HFFc6 (cell line): Measurements from ENCODE around the gene MOCS3. TPM values are rescaled to one million over a fixed set of nuclear protein-coding genes. Genes with fewer than 3 reads are reported as not detected.

Source experiments
- DNase-seq: peaks from one replicate; pipeline ENCODE4 v3.0.0-alpha.2; 2018
- H3K27ac Mint-ChIP-seq: 2 replicates; pipeline ENCODE4 v1.8.0; 2020; ENCODE audit warnings: mild to moderate bottlenecking, mixed read lengths
- H3K27me3 Mint-ChIP-seq: 2 replicates; pipeline ENCODE4 v1.8.0; 2021; ENCODE audit warnings: mild to moderate bottlenecking, moderate library complexity, mixed read lengths; ENCODE audit not compliant: insufficient read depth
- H3K36me3 Mint-ChIP-seq: 2 replicates; pipeline ENCODE4 v1.8.0; 2021; ENCODE audit warnings: low read depth, mixed read lengths
- H3K4me1 Mint-ChIP-seq: 2 replicates; pipeline ENCODE4 v1.8.0; 2020; ENCODE audit warnings: low read depth, mixed read lengths
- H3K4me3 Mint-ChIP-seq: 2 replicates; pipeline ENCODE4 v1.8.0; 2020; ENCODE audit warnings: mild to moderate bottlenecking, moderate library complexity, mixed read lengths
- H3K9me3 Mint-ChIP-seq: 2 replicates; pipeline ENCODE4 v1.8.0; 2020; ENCODE audit warnings: mild to moderate bottlenecking, mixed read lengths
- total RNA-seq, 6 experiments: library from RNA; stranded (reverse); fragmentation: NEBNext Ultra II Directional; extraction: Animal tissue kit (Norgen Biotek cat#: 25700); gene quantifications; 2 replicates in 1 of 6; 3 replicates in 5 of 6; pipeline ENCODE4 v1.2.3, GENCODE V29; 2021
- TF ChIP-seq, protein P1 (sequence below): fragments of 200-600 bp; sonication (generic); IDR thresholded peaks from 2 replicates; pipeline ENCODE4 v1.5.0; 2021; ENCODE audit warnings: antibody characterized with exemption, mild to moderate bottlenecking

MOCS3 gene
- total RNA-seq, 6 experiments from 2014 or later: 5.0 to 6.1 (median 5.4) TPM

DNA sequence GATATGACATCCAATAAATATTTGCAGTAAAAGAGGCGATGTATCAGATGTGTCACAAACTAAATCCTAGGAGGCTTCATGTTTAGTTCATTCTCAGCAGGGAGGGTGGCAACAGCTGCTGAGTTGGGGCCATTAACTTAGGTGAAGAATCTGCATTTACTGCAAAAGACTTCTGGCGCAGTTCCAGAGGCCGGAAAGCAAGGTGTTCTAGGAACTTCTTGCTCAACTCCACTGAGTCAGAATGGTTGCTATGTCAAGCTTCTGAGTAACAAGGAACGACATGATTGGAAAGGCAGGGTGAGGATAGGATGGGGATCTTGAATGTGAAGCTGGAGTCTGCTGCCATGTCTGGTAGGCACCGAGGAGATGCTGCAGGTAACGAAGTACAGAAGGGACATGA lies 39.1 kb upstream of the MOCS3 start:
- Mint-ChIP-seq H3K4me3 (peak overlapping the region; percentile 31), H3K9me3 (no peaks in the 10 kb centered on the region), H3K27ac (peak overlapping the region; percentile 88), H3K27me3 (peaks cover 2% of the 10 kb centered on the region; the same call in 1 of the 2 replicates), H3K36me3 (peaks cover 27% of the 10 kb centered on the region), H3K4me1 (peaks cover 73% of the 10 kb centered on the region)
- DNase-seq: peak; percentile 73
- TF ChIP-seq, protein P1, sequence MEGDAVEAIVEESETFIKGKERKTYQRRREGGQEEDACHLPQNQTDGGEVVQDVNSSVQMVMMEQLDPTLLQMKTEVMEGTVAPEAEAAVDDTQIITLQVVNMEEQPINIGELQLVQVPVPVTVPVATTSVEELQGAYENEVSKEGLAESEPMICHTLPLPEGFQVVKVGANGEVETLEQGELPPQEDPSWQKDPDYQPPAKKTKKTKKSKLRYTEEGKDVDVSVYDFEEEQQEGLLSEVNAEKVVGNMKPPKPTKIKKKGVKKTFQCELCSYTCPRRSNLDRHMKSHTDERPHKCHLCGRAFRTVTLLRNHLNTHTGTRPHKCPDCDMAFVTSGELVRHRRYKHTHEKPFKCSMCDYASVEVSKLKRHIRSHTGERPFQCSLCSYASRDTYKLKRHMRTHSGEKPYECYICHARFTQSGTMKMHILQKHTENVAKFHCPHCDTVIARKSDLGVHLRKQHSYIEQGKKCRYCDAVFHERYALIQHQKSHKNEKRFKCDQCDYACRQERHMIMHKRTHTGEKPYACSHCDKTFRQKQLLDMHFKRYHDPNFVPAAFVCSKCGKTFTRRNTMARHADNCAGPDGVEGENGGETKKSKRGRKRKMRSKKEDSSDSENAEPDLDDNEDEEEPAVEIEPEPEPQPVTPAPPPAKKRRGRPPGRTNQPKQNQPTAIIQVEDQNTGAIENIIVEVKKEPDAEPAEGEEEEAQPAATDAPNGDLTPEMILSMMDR: no peak

DNA sequence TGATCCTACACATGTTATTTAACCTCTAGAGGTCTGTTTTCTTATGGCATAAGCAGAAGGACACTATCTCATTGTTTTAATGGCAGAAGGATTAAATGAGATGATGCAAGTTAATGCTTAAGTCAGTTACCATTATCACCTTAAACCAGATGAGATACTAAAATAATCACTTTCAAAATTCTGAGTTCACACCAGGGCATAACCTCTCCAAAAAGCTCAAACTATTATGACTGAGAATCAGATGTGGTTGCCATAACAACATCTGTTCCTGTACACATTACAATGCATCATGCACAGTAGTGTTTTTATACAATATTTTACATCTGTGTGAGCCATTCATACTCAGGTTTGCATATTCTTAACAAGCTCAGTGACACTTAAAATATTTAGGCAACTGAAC lies 37.6 kb upstream of the MOCS3 start:
- Mint-ChIP-seq H3K4me1 (peaks cover 72% of the 10 kb centered on the region), H3K27me3 (peaks cover 2% of the 10 kb centered on the region; the same call in 1 of the 2 replicates), H3K27ac (peak overlapping the region; percentile 88), H3K9me3 (no peaks in the 10 kb centered on the region), H3K4me3 (no peak overlapping the region), H3K36me3 (peaks cover 39% of the 10 kb centered on the region)
- TF ChIP-seq, protein P1: no peak
- no peak for DNase-seq

DNA sequence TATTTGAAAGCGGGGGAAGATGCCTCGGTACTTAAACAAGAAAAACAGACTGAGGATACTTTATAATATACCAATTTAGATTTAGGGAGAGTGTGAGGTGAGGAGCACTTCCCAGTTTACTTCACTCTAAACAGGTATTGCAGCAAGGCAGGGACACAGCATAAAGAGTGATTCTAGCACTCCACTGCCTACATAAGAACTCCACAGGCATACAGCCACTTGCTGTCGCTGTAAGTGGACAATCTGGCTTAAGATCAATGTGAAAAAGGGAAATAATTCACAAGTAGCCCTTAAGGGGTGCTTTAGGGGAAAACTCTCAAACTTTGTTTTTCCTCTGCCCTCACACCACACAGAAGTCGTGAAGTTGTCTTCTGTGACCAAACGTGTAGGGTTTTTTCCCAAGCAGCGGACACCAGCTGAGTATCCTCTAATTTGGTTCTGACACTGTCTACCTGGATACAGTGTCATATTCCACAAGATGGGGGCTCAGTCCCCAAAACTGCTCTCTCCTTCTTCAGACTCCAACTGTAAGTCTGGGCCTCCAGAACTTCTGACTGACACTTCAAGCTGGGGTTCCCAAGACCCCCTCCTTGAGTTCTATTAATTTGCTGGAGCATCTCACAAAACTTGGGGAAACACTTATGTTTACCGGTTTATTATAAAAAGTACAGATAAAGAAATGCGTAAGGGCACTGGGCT lies 36.7 kb upstream of the MOCS3 start:
- Mint-ChIP-seq H3K4me1 (peaks cover 68% of the 10 kb centered on the region), H3K27ac (peak overlapping the region; percentile 88)

DNA sequence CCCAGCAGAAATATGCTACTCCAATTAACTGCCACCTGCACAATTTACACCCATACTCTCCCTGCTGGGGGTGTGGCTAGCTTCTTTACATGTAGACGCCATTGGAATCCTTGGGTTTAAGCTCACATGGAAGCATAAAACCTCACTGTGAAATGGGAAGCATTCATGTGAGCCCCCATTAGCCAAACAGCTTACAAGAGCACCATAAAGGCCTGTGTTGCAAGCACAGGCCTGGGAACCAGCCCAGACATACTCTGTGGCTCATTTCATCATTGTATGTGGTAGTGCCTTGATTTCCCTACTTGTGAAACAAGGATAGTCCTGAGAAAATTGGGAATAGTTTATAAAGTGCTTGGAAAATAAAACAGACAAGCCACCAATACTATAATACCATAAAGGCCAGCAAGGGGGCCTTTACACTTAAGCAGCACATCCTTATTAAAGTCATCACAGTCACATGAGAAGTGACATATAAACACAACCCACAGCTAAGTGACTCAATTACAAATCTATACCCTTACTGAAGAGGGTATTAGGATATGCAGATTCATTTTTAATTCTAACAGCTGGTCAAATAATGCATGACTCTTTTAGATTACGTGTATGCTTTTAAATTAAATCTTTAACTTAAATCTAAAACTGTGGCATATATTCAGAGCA lies 34.2 kb upstream of the MOCS3 start:
- Mint-ChIP-seq H3K36me3 (peaks cover 46% of the 10 kb centered on the region), H3K27me3 (no peaks in the 10 kb centered on the region; the same call in 1 of the 2 replicates), H3K4me3 (no peak overlapping the region), H3K27ac (no peak overlapping the region; the same call in 1 of the 2 replicates), H3K4me1 (peaks cover 68% of the 10 kb centered on the region), H3K9me3 (no peaks in the 10 kb centered on the region)
- TF ChIP-seq, protein P1: no peak
- no peak for DNase-seq

More for the DNA sequence above, 36.7 kb upstream of the MOCS3 start:
- no peak for DNase-seq
- Mint-ChIP-seq H3K9me3 (no peaks in the 10 kb centered on the region), H3K36me3 (peaks cover 38% of the 10 kb centered on the region), H3K27me3 (peaks cover 2% of the 10 kb centered on the region; the same call in 1 of the 2 replicates), H3K4me3 (no peak overlapping the region)
- TF ChIP-seq, protein P1: no peak

DNA sequence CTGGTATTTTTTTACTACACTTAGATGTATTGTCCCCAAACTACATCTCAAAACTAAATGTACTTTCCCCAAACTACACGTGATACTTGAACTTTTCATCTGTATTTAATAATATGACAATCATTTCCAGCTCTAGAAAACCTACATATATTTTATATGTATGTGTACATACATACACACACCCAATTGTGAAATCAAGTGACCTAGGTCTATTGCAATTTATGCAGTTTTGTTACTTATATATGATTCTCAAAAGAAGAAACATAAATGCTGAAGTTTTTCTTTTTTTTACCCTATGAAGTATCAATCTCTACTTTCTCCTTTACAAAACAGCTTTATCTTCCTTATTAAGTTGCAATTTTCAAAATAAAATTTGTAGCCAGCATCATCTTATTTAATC lies 32.1 kb upstream of the MOCS3 start:
- no peak overlapping the region for H3K27ac Mint-ChIP-seq
- H3K36me3 Mint-ChIP-seq: peaks cover 49% of the 10 kb centered on the region
- DNase-seq: no peak
- no peak overlapping the region for H3K4me3 Mint-ChIP-seq
- no peaks in the 10 kb centered on the region; the same call in none of the 2 replicates for H3K27me3 Mint-ChIP-seq
- H3K9me3 Mint-ChIP-seq: no peaks in the 10 kb centered on the region
- TF ChIP-seq, protein P1: no peak
- peaks cover 55% of the 10 kb centered on the region for H3K4me1 Mint-ChIP-seq
